HG02610 (cell line): ENCODE results near the gene BAHCC1.

ENCODE experiments used
- ATAC-seq: cut with Tn5 transposase; IDR thresholded peaks from one replicate; pipeline ENCODE4 v1.9.1; 2021; ENCODE audit warnings: mild to moderate bottlenecking, moderate library complexity; ENCODE audit not compliant: unreplicated experiment

The BAHCC1 gene

GRCh38 chr17:81386141-81386645, 9.1 kb upstream of the BAHCC1 start:
- ATAC-seq: no peak

DNA sequence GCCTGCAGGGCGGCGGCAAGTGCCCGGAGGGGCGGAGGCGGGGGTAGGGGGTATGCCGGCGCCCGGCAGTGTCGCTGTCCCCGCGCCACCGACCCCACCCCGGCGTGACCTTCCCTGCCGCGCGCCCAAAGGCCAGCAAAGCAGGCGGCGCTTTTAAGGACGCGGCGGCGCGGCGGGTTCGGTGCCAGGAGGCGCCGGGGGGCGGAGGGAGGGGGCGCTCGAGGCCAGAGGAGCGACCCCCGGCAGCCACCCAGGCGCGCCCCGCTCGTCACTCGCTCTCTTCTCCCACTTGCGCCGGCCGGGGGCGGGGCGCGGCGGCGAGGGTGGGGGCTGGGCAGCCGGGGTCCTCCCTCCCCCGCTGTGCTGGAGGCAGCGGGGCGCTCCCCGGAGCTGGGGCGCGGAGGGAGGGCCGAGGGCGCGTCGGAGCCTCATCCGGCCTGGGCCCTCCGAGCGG, 8.6 kb upstream of the BAHCC1 start:
- no peak for ATAC-seq

- ATAC-seq: no peak
These were observed 7.9 kb upstream of the BAHCC1 start for GRCh38 chr17:81387100-81388090.

DNA sequence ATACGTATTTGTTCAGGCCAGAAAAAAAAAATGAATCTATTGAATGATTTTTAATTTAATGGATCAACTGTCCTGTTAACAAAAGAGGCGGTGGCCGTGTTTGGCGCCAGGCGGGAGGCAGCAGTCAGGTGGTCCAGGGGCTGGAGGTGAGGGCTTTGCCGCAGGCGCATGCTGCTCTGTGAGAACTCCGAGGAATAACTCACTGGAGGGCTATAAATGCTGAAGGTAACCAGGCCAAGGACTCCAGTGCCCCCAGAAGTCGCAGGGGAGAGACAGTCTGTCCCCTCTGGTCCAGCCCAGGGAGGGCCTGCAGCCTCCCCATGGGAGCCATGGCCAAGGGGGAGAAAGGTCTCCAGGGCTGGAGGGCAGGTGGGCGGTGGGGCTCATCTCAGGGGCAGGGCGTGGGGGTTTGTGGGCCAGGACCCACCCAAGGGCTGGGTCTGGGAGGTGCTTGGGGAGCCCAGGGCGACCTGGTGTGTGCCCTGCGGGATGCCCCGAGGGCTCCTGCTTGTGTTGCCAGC, 7.1 kb upstream of the BAHCC1 start:
- ATAC-seq: no peak

DNA sequence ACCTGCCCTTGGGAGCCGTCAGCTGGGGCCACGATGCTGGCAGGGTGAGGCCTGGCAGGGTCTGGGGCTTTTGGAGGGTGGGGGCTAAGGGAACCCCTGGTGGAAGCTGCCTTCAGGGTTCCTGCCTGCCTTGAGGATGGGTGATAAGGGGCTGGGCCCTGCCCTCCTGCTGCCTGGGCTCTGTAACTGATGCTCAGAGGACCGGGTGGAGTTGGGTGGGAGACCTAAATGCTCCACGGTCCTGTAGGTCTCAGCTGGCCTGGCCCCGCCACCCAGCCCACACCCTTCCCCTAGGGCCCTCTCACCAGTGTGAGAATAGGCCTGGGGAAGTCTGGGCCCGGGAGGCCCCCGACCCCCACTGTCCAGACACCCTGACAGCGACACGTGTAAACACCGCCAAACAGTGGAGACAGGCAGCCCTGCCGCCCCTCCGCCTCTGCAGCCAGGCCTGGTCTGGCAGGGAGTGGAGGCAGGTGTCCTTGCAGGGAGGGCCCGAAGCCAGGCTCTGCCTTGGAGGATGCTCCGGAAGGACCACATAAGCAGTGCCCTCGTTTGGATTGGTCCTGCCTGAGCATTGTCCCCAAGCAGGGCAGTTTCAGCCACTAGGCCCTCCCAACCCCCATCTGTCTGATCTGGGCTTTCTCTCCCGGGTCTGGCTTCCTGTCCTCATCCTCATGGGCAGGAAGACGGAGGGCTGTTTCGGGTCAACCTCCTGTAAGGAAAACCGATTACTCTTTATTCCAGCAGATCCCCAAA, 6.5 kb upstream of the BAHCC1 start:
- ATAC-seq: no peak

GRCh38 chr17:81389585-81389984, 5.7 kb upstream of the BAHCC1 start:
- no peak for ATAC-seq

GRCh38 chr17:81390029-81390872, 5.0 kb upstream of the BAHCC1 start:
- ATAC-seq: no peak

DNA sequence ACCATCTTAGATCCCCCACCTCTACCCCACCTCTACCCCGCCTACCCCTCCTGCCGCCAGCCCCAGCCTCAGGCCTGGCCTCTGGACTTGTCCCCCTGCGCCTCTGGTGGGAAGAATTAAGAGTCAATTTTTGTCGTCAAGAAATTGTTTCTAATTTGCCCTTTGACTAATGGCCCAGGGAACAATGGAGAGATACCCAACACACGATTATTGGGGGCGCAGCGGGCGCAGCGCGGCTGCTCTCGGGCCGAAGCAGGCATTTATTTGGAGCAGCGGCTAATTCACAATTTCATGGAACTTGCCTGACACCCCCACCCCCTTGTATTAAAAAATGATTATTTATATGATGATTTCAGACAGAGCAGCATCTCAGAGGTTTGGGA, 4.4 kb upstream of the BAHCC1 start:
- no peak for ATAC-seq

DNA sequence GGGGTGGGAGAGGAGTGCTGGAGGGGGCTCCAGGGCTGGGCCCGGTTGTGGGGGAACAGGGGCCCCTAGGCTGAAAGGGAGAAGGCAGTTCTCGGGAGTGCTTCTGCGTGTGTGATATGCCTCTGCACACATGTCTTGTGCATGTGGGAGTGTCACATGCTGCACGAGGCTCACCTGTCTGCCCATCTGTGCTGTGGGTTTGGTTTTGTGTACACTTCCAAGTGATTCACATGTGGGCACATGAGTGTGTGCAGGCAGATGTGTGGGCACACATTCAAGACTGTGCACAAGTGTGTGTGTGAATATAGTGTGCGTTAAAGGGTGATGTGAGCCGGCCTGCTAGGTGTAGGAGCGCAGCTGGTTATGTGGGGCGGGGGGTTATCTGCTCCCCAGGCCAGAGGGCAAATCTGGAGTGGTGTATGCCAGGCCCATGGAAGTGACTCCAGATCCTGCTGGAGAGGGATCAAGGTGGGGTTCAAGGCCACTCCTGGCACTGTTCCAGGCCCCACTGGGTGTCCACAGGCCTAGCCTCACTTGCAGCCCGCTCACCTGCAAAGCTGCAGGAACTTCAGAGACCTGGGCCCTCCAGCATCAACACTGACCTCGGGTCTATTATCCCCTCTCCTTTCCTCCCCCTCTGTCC, 3.8 kb upstream of the BAHCC1 start:
- ATAC-seq: no peak

DNA sequence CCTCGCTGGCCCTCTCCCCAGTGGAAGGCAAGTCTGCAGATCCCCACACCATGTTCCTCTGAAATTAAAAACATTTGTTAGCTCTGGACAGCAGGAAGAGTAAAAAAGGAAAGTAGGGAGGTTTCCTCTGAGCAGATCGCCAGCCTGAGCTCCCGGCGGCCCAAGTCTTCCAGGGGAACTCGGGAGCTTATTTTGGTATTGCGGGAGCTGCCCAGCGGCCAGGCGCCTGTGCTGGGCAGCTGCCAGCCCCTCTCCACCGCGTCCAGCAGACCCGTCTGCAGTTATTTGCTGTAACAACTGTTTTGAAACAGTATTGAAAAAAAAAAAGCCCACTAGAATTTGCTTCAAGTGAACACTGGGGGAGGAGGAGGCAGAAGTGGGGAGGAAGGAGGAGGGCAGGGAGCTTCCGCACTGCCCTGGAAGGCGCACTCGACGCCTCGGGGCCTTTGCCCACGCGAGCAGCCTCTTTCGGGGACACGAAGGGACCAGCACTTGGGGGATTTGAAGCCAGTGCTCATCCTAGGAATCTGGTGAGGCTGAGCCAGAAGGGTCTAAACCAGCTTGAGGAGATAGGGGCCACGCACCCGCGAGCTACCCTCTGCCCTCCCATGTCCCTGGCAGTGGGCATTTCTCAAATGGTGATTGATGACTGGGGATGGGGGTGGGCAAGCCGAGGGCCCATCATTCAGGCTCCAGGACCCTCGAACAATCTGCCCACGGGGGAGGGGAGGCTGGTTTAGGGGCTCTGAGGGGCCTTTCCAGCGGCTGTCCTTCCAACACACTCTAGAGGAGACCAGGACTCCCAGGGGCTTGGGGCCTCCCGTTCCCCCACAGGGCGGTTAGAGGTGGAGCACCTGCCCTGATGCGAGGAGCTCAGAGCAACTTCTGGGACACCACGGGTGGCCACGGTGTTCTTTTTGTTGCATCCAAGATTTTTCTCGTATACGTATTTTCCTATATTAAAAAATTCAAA, 3.0 kb upstream of the BAHCC1 start:
- no peak for ATAC-seq

DNA sequence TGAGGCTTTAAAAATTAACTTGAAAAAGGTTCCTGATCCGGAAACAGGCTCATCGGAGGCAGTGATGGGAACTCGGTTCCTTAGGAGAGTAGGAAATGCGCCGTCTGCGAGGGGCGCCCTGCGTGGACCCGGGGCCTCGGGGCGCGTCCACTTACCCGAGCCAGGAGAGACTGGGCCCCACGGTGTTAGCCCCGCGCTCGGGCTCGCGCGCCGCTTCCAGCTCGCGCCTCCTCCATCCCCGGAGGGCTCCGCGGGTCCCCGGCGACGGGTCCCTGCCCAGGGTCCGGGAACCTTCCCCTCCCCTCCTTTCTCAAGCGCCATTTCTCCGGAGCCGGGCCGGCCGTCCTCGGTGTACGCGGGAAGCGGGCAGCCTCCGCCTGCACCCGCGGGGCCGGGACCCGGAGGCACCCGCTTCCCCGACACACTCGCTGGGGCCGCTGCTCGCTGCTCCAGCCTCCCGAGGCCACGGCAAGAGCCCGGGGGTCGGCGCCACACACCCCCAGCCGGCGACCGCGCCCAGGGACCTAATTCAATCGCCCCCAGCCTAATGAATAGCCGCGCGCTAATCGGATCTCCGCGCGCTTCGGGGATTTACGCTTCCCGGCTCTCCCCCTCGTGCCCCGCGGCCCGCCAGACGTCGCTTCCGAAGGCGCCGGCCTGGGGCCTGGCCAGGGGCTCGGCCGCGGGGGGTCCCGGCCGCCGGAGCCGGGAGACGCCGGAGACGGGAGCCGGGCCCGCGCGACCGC, 2.2 kb upstream of the BAHCC1 start:
- ATAC-seq: no peak

- ATAC-seq: no peak
These were observed 1.4 kb upstream of the BAHCC1 start for GRCh38 chr17:81393684-81394376.

DNA sequence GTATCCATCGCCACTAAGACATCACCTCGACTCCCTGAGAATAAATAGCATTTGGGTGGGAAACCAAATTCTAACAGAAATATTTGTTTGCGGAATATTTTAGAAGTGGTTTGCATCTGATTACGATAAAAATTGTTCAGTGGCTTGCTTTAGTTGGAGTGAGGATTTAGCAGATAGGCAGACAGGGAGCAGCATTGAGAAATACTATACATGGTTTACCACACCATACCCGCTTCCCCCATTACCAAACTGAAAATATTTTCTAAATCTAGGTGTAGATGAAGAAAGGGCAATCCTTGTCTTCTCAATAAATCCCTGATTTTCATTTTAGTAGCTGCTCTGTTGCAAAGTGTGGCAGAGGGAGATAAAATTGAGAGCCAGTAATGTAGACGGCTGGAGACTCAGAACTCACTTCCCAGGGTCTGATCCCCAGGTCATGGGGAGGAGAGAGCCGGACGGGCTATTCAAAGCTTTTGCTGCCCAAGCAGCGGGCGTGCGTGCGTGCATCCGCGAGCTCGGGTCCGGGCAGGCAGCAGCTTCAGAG, 808 bp upstream of the BAHCC1 start:
- no peak for ATAC-seq

DNA sequence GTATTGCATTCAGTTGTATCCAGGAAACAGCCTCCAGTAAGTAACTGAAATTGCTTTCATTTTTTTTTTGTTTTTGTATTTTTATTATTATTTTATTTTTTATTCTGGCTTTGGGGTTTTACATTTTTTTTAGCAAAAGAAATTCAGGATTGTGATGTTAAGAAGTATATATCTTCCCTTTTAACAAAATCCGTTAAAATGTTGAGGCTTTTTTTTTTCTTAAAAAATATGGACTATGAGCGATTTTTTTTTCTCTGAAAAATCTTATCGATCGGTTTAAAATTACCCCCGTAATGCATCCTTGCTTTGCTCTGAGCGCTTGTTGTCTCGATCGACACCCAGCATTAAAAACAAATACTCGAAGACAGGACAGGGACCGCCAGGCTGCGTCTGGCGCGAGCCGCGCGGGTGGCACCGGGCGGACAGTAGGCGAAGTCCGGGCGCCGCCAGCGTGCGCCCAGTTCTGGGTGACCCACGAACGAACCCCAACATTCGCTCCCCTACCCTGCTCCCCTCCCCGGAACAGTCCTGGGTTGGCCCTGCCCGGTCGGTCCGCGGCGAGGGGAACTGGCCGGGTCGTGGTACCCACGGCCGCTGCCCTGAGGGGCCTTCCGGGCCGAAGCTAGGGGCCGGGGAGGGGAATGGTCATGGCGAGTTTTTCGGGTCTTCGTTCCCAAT, 482 bp downstream of the BAHCC1 start:
- no peak for ATAC-seq

- ATAC-seq: no peak
These were observed 1.0 kb downstream of the BAHCC1 start for GRCh38 chr17:81396278-81396721.

- no peak for ATAC-seq
These were observed 1.6 kb downstream of the BAHCC1 start for GRCh38 chr17:81396722-81397313.
